LNCAP (cell line): ENCODE results near the gene MRTFA.

Experiments used
- TF ChIP-seq, protein P1 (sequence below): fragments of 450-650 bp; IDR thresholded peaks from 2 replicates; pipeline ENCODE4 v1.5.1; 2017; ENCODE audit warnings: mild to moderate bottlenecking

Gene MRTFA

DNA sequence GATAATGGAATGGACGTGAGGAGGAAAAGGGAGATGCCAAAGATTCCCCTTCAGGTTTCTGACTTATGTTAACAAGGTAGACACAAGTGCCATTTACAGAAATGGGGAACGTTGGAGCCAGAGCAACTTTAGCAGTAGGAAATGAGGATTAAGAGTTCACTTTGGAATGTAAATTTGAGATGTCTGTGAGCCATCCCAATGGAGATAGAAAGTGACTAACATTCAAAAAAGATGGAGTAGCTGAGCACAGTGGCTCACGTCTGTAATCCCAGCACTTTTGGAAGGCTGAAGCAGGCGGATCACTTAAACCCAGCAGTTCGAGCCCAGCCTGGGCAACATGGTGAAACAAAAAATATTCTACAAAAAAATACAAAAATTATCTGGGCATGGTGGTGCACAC lies 19.9 kb downstream of the MRTFA start:
- TF ChIP-seq, protein P1, sequence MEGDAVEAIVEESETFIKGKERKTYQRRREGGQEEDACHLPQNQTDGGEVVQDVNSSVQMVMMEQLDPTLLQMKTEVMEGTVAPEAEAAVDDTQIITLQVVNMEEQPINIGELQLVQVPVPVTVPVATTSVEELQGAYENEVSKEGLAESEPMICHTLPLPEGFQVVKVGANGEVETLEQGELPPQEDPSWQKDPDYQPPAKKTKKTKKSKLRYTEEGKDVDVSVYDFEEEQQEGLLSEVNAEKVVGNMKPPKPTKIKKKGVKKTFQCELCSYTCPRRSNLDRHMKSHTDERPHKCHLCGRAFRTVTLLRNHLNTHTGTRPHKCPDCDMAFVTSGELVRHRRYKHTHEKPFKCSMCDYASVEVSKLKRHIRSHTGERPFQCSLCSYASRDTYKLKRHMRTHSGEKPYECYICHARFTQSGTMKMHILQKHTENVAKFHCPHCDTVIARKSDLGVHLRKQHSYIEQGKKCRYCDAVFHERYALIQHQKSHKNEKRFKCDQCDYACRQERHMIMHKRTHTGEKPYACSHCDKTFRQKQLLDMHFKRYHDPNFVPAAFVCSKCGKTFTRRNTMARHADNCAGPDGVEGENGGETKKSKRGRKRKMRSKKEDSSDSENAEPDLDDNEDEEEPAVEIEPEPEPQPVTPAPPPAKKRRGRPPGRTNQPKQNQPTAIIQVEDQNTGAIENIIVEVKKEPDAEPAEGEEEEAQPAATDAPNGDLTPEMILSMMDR: no peak

DNA sequence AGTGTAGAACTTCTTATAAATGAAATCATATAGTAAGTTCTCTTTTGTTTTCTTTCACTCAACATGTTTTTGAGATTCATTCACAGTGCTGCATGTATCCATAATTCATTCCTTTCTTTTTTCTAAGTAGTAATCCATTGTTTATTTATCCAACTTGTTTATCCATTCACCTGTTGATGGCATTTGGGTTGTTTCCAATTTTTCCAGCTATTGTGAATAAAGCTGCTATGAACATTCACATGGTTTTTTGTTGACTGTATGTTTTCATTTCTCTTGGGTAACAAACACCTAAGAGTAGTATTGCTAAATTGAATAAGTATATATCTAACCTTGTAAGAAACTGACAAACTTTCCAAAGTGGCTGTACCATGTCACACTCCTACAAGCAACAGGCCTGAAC lies 23.5 kb downstream of the MRTFA start:
- TF ChIP-seq, protein P1: no peak

DNA sequence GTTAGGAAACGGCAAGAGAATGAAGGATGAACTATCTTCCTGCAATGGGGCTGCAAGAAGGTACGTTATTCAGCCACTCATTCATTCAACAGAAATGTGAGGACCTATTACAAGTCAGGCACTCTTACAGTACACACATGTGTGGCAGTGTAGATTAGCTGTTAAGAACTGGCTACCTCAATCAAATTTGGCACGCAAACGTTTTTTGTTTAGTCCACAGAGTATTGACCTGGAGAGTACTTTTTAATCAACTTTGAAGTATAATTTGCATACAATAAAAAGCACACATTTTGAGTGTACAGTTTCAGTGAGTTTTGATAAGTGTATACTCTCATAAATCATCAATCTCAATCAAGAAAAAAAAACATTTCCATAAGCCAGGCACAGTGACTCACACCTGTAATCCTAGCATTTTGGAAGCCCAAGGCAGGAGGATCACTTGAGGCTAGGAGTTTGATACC lies 24.2 kb downstream of the MRTFA start:
- TF ChIP-seq, protein P1: no peak

DNA sequence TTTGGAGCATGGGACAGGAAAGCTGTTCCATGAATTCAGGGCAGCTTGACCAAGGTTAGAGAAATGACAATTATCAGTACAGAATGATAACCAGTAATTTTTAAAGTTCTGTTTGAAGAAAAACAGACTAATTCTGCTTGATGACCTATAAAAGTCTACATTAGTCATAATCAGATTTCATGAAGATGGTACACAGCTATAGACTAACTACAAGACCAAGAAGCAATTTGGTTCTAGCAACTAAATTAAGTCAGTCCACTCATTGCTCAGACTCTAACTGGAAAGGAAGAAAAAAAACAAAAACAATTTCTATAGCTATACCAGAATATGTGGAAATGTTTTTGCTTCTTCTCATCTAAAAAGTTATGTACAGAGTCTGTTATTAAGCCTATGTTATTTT lies 24.9 kb downstream of the MRTFA start:
- TF ChIP-seq, protein P1: no peak

DNA sequence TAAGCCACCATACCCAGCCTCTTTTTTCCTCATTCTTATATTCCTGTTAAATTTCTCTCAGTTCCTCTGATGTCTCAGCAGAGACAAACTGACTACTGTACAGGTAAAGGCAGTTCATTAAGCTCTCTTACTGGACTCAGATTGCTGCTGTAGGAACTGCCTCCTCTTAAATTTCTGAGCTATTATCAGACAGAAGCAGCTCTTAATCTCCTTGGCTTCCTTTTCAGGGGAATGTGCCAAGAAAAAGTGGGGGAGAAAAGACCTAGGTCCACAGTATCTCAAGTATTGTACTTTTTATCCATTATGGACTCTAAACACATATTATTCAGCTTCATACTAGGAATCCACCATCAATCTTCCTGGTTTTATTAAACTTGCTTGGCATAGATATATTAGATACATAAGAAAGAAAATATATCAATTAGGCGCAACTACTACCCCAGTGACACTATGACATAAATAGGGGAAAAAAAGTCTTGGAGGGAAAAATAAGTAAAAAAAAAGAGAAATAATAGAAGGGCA lies 26.1 kb downstream of the MRTFA start:
- TF ChIP-seq, protein P1: no peak

DNA sequence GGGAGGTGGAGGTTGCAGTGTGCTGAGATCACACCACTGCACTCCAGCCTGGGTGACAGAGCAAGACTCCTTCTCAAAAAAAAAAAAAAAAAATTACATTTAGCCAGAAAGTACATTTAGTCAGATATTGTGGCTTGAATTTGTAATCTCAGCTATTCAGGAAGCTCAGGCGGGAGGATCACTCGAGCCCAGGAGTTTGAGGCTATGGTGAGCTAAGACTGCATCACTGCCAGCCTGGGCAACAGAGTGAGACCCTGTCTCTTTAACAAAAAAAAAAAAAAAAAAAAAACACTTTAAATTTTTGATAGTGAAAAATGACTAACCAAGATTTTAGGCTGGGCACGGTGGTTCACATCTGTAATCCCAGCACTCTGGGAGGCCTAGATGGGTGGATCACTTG lies 27.3 kb downstream of the MRTFA start:
- TF ChIP-seq, protein P1: no peak

DNA sequence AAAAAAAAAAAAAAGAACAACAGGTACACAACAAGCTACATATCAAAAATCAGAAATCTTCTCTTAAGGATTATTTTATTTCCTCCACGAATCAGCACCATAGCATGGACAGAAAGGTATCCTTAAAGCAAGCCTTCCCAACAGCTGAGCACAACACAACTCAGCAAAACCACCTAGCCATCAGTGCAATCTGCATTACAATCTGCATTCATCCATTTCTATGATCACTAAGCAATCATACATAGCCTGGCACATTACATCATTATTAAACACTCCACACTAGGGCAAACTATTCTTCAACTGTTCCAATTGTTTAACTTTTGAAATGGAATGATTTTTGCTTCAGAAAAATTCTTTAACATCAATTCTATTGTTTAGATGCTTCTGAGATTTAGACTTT lies 29.0 kb downstream of the MRTFA start:
- TF ChIP-seq, protein P1: no peak

DNA sequence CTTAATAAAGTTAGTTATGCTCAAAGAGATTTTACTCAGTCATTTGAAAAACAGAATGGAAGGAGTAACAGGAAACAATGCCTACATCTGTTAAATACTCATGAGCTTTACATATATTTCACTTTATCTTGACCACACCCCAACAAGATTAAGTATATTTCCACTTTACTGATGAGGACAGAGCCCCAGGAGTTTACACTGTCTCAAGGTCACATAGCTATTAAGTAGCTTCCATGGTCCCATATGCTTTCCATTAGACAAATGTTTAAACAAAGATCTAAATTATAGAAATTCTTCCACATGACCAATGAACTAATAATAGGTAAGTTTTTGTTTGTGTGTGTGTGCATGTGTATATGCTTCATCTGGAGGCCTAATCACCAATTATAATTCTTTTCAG lies 30.2 kb downstream of the MRTFA start:
- TF ChIP-seq, protein P1: no peak
